Astrocyte of the spinal cord (primary cell): ENCODE measurements around the gene CALCOCO1.
"Not testable (repeated sequence)": the region's sequence is repeated elsewhere in the genome, so short reads cannot be mapped to it uniquely, and the experiment has no call there.

ENCODE experiments used
- DNase-seq: peaks from one replicate; pipeline ENCODE4 v3.0.0; 2011; ENCODE audit warnings: low read depth, low spot score
- H3K4me3 ChIP-seq: 2 replicates; pipeline ENCODE4 v1.5.1; 2011; ENCODE audit warnings: low read depth, mild to moderate bottlenecking, low read length, moderate library complexity
- CTCF ChIP-seq: IDR thresholded peaks from 2 replicates; pipeline ENCODE4 v1.5.1; 2012; ENCODE audit warnings: low read depth, mild to moderate bottlenecking, low read length, inconsistent platforms
- in situ Hi-C: cut with HindIII; loops from 2 replicates; pipeline ENCODE4 v1.10.0; 2017; ENCODE audit warnings: low sequenced_read_pairs

CALCOCO1 gene

DNA sequence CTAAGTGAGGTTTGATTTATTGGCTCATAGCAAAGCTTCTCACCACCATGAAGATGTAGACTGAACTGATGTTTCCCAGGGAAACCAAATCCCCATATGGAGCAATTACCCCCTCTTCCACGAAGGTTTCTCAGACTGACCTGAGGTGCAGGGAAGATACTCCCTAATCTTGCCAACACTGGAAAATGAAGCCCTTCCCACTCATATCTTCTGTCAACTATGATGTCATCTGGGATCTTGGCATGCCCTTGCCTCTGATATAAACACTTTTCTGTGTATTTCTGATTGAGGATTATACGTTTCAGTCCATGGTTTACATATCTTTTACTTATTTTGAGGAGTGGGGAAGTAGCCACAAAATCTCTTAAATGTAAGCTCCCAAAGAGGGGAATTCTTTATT is 38.6 kb upstream of the CALCOCO1 start:
- no peak overlapping the region for H3K4me3 ChIP-seq
- DNase-seq, result no peak
- no peak for TF ChIP-seq CTCF
- in situ Hi-C loops, result no loop called here

DNA sequence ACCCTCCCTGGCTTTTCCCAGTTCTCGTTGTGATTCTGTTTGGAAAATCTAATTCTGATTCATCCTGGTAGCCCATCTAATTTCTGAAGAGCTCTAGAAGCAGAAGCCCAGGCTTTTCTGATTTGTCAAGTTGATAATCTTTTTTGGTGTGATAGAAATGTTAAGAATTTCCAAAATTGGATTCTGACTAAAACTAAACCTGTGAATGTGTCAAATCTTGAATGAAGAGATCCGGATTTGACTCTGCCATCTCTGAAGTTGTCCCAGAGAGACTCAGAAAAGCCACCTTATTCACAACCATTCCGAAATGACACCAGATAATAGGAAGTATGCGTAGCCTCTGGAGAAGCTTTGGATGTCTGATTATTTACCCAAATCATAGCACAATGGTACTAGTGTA is 37.4 kb upstream of the CALCOCO1 start:
- in situ Hi-C loops, result no loop called here
- no peak overlapping the region for H3K4me3 ChIP-seq
- DNase-seq, result no peak
- no peak for TF ChIP-seq CTCF

DNA sequence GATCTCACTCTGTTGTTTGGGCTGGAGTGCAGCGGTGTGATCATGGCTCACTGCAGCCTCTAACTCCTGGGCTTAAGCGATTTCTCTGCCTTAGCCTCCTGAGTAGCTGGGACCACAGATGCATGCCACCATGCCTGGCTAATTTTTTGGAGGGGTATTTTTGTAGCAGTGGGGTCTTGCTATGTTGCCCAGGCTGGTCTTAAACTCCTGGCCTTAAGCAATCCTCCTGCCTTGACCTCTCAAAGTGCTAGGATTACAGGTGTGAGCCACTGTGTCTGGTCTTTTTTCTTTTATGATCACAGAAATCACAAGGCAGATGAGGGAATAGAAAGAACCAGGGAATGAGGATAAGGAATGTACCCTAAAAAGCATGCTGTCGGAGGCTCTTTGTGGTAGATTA is 35.5 kb upstream of the CALCOCO1 start:
- H3K4me3 ChIP-seq, in situ Hi-C loops, DNase-seq: not testable (repeated sequence)

- no peak for DNase-seq
- in situ Hi-C loops, result no loop called here
- no peak overlapping the region for H3K4me3 ChIP-seq
- TF ChIP-seq CTCF, result no peak
Measured at GRCh38 chr12:53761306-53761705, 34.1 kb upstream of the CALCOCO1 start.

DNA sequence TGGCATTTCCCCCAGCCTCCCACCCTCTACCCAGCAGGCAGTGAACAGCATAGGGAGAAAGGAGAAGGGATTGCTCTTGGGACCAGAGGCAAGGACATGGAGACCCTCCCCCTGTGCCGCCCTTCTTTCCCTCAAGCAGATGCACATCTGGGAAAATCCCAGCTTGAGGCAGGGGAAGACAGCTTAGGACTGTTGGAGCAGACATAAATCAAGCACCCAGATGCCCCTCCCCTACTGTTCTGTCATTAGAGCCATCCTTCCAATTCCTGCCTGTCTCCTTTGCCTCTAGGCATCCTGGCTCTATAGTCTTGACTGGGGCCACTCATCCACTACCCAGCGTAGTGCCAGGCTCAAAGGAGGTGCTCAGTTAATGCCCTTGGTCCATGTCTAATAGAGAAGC is 32.0 kb upstream of the CALCOCO1 start:
- H3K4me3 ChIP-seq, result no peak overlapping the region
- DNase-seq, result no peak
- no peak for TF ChIP-seq CTCF
- in situ Hi-C loops, result no loop called here

GRCh38 chr12:53758730-53759103 is 31.5 kb upstream of the CALCOCO1 start:
- no peak overlapping the region for H3K4me3 ChIP-seq
- no peak for DNase-seq
- in situ Hi-C loops, result no loop called here
- TF ChIP-seq CTCF, result no peak

GRCh38 chr12:53758081-53758729 is 31.0 kb upstream of the CALCOCO1 start:
- TF ChIP-seq CTCF, result no peak
- H3K4me3 ChIP-seq, result no peak overlapping the region
- in situ Hi-C loops, result no loop called here
- DNase-seq, result no peak
